ENCODE data around the gene NRXN2. TPM values are rescaled to one million over a fixed set of nuclear protein-coding genes. Genes with fewer than 3 reads are reported as not detected.

The NRXN2 gene
- total RNA-seq, 1 donor from 2014 or later: 0.14 TPM

DNA sequence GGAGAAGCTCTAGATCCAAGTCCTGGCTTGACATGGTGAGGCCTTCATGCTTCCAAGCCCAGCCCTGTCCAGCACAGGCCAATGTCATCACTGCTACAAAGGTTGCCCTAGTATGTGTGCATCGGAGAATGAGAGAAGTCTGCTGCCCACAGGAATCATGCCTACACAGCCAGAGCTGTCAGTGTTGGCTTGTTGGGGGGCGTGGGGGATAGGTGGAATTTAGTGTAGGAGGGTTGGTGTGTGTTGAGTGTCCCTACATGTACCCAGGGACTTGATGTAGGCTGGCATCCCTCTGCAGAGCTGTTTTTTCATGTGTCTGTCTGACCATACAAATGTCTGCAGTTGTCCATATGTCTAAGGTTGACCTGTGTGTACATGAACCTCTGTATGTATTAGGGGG lies 94.4 kb downstream of the NRXN2 start:
- no peaks in the 10 kb centered on the region for H3K36me3 ChIP-seq (ENCODE audit: insufficient read depth, low read length)
- TF ChIP-seq EZH2 (IDR thresholded peaks at IDR 0.05; ENCODE audit: insufficient read depth, low read length): no peak
- TF ChIP-seq, protein P1, sequence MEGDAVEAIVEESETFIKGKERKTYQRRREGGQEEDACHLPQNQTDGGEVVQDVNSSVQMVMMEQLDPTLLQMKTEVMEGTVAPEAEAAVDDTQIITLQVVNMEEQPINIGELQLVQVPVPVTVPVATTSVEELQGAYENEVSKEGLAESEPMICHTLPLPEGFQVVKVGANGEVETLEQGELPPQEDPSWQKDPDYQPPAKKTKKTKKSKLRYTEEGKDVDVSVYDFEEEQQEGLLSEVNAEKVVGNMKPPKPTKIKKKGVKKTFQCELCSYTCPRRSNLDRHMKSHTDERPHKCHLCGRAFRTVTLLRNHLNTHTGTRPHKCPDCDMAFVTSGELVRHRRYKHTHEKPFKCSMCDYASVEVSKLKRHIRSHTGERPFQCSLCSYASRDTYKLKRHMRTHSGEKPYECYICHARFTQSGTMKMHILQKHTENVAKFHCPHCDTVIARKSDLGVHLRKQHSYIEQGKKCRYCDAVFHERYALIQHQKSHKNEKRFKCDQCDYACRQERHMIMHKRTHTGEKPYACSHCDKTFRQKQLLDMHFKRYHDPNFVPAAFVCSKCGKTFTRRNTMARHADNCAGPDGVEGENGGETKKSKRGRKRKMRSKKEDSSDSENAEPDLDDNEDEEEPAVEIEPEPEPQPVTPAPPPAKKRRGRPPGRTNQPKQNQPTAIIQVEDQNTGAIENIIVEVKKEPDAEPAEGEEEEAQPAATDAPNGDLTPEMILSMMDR (IDR thresholded peaks at IDR 0.05; ENCODE audit: insufficient read depth, low read depth, low read length): no peak
- H3K4me1 Mint-ChIP-seq (ENCODE audit: low read depth, unreplicated experiment): no peaks in the 10 kb centered on the region
- no peak overlapping the region for H3K9ac ChIP-seq (ENCODE audit: low read length)
- H3K27me3 Mint-ChIP-seq (ENCODE audit: low read depth, unreplicated experiment): peaks cover 72% of the 10 kb centered on the region
- H3K4me3 ChIP-seq (ENCODE audit: insufficient read depth, low read depth, low read length): no peak overlapping the region
- H4K20me1 ChIP-seq (ENCODE audit: insufficient read depth, low read length): no peaks in the 10 kb centered on the region
- no peak overlapping the region for H2AFZ ChIP-seq (ENCODE audit: low read depth, low read length)
- no peaks in the 10 kb centered on the region for H3K9me3 ChIP-seq (ENCODE audit: insufficient read depth, low read depth, low read length)
- H3K9me3 Mint-ChIP-seq (ENCODE audit: unreplicated experiment): peaks cover 1% of the 10 kb centered on the region
- no peaks in the 10 kb centered on the region for H3K4me1 ChIP-seq (ENCODE audit: insufficient read depth, low read length)
- no peak overlapping the region for H3K27ac Mint-ChIP-seq (ENCODE audit: unreplicated experiment)
- H3K27ac ChIP-seq (ENCODE audit: low read depth, low read length): no peak overlapping the region
- peaks cover 4% of the 10 kb centered on the region for H3K36me3 Mint-ChIP-seq (ENCODE audit: low read depth, unreplicated experiment)
- H3K79me2 ChIP-seq (ENCODE audit: insufficient read depth, low read length): no peaks in the 10 kb centered on the region
- H3K4me2 ChIP-seq (ENCODE audit: low read length): no peak overlapping the region
- no peak overlapping the region for H3K4me3 Mint-ChIP-seq (ENCODE audit: unreplicated experiment)
- H3K27me3 ChIP-seq (ENCODE audit: insufficient read depth, low read length): peaks cover 10% of the 10 kb centered on the region
- FAIRE-seq (no peak), DNase-seq (ENCODE audit: low read depth) (no peak)

DNA sequence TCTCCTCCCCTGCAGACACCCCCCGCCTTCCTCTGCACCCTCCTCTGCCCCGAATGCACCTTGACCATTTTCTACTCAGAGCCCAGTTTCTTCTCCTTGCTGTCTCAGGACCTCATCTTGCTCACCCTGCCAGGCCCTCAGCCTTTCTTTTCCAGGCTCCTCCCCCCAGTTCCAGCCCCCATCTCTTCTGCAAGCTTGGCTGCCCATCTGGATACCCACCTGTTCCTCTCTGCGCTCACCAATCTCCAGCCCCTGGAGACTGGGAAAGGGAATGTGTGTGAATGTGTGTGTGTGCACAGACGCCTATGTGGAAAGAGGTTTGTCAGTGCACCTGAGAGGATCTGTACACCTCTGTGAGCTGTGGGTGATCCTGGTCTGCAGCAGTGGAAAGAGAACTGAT lies 95.6 kb downstream of the NRXN2 start:
- Histone ChIP-seq H3K4me2 (ENCODE audit: low read length) (no peak overlapping the region), H3K27ac (ENCODE audit: low read depth, low read length) (no peak overlapping the region), H3K9ac (ENCODE audit: low read length) (no peak overlapping the region), H3K9me3 (ENCODE audit: insufficient read depth, low read depth, low read length) (no peaks in the 10 kb centered on the region), H3K79me2 (ENCODE audit: insufficient read depth, low read length) (no peaks in the 10 kb centered on the region), H4K20me1 (ENCODE audit: insufficient read depth, low read length) (no peaks in the 10 kb centered on the region), H3K4me3 (ENCODE audit: insufficient read depth, low read depth, low read length) (no peak overlapping the region), H3K27me3 (ENCODE audit: insufficient read depth, low read length) (peaks cover 8% of the 10 kb centered on the region), H3K4me1 (ENCODE audit: insufficient read depth, low read length) (no peaks in the 10 kb centered on the region), H3K36me3 (ENCODE audit: insufficient read depth, low read length) (no peaks in the 10 kb centered on the region), H2AFZ (ENCODE audit: low read depth, low read length) (no peak overlapping the region)
- peaks cover 67% of the 10 kb centered on the region for H3K27me3 Mint-ChIP-seq (ENCODE audit: low read depth, unreplicated experiment)
- TF ChIP-seq, protein P1 (IDR thresholded peaks at IDR 0.05; ENCODE audit: insufficient read depth, low read depth, low read length): no peak
- no peak for TF ChIP-seq EZH2 (IDR thresholded peaks at IDR 0.05; ENCODE audit: insufficient read depth, low read length)
- peaks cover 5% of the 10 kb centered on the region for H3K36me3 Mint-ChIP-seq (ENCODE audit: low read depth, unreplicated experiment)
- FAIRE-seq (no peak), DNase-seq (ENCODE audit: low read depth) (no peak)
- H3K9me3 Mint-ChIP-seq (ENCODE audit: unreplicated experiment): peaks cover 1% of the 10 kb centered on the region
- H3K4me3 Mint-ChIP-seq (ENCODE audit: unreplicated experiment): no peak overlapping the region
- no peak overlapping the region for H3K27ac Mint-ChIP-seq (ENCODE audit: unreplicated experiment)
- H3K4me1 Mint-ChIP-seq (ENCODE audit: low read depth, unreplicated experiment): no peaks in the 10 kb centered on the region

DNA sequence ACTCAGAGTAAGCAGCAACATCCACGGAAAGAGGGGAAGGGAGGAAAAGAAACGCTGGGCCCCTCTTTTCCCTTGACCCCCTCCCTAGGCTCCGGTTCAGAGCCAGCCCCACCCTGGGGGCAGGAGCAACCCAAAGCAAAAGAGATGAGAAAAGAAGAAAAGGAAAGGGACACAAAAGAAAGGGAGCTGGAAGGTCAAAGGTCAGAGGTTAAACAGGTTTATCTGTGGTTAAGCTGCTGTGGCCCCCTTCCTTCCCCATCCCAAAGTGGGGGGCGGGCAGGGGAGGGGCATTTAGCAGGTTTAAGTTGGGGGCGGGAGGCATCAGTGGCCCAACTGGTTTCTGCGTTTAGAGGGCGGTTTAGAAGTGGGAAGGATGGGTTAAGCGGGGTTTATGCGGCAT lies 96.4 kb downstream of the NRXN2 start:
- Mint-ChIP-seq H3K27me3 (ENCODE audit: low read depth, unreplicated experiment) (peaks cover 59% of the 10 kb centered on the region), H3K9me3 (ENCODE audit: unreplicated experiment) (peaks cover 1% of the 10 kb centered on the region)
- peaks cover 7% of the 10 kb centered on the region for H3K27me3 ChIP-seq (ENCODE audit: insufficient read depth, low read length)

More for the DNA sequence above, 96.4 kb downstream of the NRXN2 start:
- Histone ChIP-seq H3K27ac (ENCODE audit: low read depth, low read length) (no peak overlapping the region), H2AFZ (ENCODE audit: low read depth, low read length) (no peak overlapping the region), H3K9me3 (ENCODE audit: insufficient read depth, low read depth, low read length) (no peaks in the 10 kb centered on the region), H3K9ac (ENCODE audit: low read length) (no peak overlapping the region), H3K36me3 (ENCODE audit: insufficient read depth, low read length) (no peaks in the 10 kb centered on the region), H3K4me3 (ENCODE audit: insufficient read depth, low read depth, low read length) (no peak overlapping the region), H3K4me1 (ENCODE audit: insufficient read depth, low read length) (no peaks in the 10 kb centered on the region), H3K79me2 (ENCODE audit: insufficient read depth, low read length) (no peaks in the 10 kb centered on the region), H3K4me2 (ENCODE audit: low read length) (no peak overlapping the region), H4K20me1 (ENCODE audit: insufficient read depth, low read length) (no peaks in the 10 kb centered on the region)
- Mint-ChIP-seq H3K27ac (ENCODE audit: unreplicated experiment) (no peak overlapping the region), H3K36me3 (ENCODE audit: low read depth, unreplicated experiment) (peaks cover 7% of the 10 kb centered on the region), H3K4me3 (ENCODE audit: unreplicated experiment) (no peak overlapping the region), H3K4me1 (ENCODE audit: low read depth, unreplicated experiment) (no peaks in the 10 kb centered on the region)
- FAIRE-seq: no peak
- TF ChIP-seq, protein P1 (IDR thresholded peaks at IDR 0.05; ENCODE audit: insufficient read depth, low read depth, low read length): no peak
- TF ChIP-seq EZH2 (IDR thresholded peaks at IDR 0.05; ENCODE audit: insufficient read depth, low read length): no peak
- DNase-seq (ENCODE audit: low read depth): no peak

Data from astrocyte (in vitro differentiated cells and primary cell).